C4-2B (cell line): Measurements from ENCODE around the gene ADAMTS18.

Source experiments
- CTCF ChIP-seq: fragments of 450-650 bp; conservative IDR thresholded peaks from 2 replicates; pipeline ENCODE4 v1.5.1; 2017; ENCODE audit warnings: mild to moderate bottlenecking
- ZFX ChIP-seq: fragments of 450-650 bp; IDR thresholded peaks from 2 replicates; pipeline ENCODE4 v1.6.1; 2017

GRCh38 chr16:77277571-77277970, 157.3 kb downstream of the ADAMTS18 start:
- TF ChIP-seq CTCF (no peak), ZFX (no peak)
